HG03045 (cell line): Measurements from ENCODE around the gene MCU.

ENCODE experiments used
- ATAC-seq: cut with Tn5 transposase; IDR thresholded peaks from one replicate; pipeline ENCODE4 v1.9.1; 2021; ENCODE audit warnings: mild to moderate bottlenecking, moderate library complexity; ENCODE audit not compliant: unreplicated experiment

The MCU gene

DNA sequence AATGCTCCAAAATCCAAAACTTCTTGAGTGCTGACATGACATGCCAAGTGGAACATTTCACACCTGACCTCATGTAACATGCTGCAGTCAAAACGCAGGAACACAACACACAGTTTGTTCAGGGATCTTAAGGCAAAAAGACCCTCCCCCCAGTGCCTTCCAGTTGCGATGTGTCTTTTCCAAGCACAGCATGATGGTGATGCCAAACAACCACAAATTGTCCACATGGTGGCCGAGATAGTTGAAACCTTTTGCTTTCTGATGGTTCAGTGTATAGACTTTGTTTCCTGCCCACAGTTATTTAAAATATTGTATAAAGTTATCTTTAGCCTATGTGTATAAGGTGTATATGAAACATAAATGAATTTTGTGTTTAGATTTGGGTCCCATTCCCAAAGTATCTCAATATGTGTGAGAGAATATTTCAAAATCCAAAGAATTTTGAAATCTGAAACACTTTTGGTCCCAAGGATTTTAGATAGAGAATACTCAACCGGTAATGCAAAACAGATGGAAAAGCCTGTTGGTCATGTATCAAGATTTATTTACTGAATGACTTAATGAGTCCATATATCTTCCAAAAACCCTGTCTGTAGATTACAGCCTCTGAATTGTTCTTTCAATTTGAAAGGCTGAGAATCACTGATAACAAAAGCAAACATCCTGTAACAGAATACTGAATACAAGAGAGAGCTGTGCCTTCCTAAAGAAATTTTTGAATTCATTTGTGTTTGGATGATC is 108.2 kb downstream of the MCU start:
- ATAC-seq, result no peak

DNA sequence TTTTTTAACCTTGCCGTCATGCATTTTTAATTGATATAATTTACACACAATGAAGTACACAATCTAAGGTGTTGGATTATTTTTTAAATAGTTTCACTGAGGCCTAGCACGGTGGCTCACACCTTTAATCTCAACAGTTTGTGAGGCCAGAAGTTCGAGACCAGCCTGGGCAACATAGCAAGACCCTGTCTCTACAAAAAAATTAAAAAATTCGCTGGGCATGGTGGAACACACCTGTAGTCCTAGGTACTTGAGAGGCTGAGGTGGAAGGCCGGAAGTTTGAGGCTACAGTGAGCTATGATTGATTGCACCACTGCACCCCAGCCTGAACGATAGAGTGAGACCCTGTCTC is 108.8 kb downstream of the MCU start:
- no peak for ATAC-seq

DNA sequence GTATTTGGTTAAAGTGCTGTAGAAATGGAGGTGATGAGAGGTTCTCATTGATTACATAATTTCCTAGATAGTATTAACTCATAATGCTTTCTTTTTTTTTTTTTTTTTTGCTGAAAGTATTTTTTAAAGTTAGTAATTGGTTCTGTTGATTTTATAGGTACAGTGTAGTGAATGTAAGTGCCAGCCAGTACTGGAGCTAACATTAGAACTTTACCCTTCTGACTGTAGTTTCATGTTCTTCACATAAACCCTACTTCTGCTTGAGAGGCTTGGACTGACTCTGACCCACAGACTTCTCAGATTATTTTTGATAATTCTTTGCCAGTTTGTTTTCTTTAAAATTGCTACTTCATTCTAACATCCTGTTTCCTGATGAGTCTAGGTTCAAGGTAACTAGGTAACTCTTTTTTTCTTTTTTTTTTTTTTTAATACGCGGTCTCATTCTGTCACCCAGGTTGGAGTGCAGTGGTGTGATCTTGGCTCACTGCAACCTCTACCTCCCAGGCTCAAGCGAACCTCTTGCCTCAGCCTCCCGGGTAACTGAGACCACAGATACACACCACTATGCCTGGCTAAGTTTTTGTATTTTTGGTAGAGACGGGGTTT is 109.4 kb downstream of the MCU start:
- ATAC-seq, result no peak

DNA sequence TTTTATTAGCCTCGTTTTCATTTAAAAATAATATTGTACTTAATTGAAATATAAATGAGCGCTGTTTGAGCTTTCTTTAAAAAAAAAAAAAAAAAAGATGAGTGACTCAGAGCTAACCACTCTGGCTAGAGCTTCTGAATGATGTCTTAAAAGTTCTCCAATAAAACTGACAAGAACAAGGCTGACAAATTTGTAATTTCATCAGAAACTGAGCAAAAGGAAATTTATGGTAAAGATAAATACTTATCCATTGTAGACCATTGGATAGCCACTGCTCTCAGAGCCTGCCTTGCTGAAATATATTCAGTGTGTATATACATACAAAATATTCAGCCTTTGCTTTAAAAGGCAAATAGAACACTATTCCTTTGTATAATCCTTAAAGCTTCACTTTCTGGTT is 110.4 kb downstream of the MCU start:
- no peak for ATAC-seq

DNA sequence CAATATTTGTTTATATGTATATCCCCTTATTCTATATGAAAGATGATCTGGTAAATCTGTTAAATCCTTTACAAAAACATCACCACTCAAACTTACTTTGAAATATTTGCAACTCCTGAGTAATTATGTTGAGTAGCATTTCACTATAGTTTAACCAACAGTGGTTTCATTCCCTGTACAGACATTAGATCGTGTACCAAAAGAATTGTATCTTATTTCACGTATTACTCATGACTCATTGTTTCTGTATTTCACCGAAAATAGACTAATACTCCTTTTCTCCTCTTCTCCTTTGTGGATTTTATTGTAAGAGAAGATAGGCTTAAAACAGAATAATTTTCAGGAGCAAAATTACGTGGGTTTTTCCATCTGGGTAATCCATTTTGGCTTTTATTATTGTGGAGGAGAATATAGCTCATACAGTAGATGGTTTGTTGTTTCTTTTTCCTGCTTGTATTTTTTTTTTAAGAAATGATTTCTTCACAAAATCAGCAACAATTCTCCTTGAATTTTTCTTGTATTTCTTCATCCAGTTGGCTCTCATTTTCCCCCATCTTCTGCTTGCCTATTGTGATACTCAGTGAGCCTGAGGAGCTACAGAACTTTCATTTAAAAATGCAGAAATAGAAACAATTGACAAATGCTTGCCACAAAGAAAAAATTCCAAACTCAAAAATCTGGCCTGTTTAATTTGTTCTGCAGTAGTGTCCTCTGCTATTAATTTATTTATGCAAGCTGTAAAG is 111.0 kb downstream of the MCU start:
- no peak for ATAC-seq

DNA sequence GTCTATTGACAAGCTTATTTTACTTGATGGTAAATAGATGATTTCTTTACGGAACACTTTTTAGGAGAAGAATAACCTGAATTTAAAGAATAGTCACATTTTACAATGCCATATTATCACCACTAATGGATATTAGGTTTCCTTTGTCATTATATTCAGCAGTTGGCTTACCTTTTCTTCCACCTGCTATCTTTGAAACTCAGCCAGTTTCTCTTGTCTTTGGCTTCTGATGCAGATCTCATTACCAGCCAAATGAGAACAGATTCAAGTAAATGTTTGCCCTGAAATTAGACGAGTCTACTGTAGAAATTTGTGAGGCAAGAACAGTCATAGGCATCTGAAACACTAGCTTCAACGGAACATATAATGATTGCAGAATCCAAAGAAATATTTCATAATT is 116.1 kb downstream of the MCU start:
- ATAC-seq, result no peak

DNA sequence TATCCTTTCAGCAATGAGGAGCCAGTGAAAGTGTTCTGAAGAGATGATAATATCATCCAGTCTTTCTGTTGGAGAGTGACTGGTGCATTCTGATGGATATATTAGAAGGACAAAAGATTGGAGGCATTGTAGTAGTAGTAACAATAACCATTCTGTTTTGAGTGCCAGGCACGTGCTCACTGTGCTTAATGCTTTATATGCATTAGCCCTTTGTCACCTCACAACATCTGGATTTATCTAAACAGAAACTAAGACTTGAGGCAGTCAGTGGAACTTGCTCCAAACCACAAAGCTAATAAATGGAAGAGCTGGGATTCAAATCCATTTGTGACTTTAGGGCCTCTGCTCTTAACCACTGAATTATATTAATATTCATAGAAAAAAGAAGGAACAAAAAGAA is 117.1 kb downstream of the MCU start:
- ATAC-seq, result no peak

DNA sequence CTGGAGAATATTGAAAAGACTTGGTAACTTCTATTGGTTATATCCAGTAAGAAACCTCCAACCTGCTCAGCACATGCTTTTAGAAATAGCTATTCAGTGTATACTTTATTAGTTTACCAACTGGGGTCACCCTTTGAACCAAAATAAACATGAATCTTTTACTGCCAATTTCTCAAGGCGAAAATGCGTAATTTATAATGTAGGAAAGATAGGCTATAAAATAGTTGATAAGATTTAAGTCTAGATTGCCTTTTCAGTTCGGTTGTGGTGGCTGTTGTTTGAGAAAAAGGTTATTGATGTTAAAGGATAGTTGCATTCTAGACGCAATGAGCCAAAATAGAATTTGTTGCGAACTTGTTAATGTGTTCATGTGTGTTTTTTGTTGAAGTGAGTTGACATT is 119.0 kb downstream of the MCU start:
- ATAC-seq, result no peak

DNA sequence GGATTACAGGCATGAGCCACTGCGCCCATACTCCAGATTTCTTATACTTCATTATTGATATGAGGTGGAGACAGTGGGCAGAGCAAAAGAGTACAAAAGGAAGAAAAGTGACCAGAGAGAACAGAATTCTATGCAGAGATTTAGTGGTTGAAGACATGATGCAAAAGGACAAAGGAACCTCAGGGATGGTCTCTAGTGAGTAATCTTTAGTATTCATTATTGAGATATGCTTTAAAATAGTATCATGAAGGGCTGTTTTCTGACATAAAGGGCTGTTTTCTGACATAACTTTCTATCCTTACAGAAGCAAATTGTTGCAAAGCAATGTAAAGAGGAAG is 120.4 kb downstream of the MCU start:
- no peak for ATAC-seq

DNA sequence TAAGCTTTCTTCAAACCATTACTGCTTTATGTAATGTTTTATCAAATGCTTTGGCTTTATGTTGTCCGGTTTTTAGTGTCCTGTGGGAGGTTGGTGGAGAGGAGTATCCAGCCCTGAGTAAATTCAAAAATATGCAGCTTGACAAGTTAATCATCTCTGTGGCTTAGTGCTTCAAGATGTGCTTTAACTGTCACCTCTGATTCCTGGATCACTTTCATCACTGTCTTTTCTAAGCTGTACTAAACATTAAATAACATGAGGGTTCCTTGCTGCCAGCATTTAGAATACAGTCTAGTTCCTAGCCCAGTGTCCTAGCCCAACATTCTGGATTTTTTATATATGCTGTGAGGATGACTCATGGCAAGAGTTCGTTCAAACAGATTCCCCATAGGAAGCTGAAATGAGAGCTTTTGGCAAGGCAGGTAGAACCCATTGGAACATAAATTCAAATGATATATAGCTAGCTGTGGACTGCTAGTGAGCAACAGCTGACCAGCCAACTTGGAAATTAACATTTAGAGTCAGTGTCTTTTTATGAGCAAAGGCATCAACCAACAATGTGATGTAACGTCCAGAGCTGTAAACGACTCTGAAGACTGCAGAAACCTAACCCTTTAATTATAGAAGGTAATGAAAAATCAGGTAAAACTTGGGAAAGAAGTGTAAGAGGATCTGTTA is 120.9 kb downstream of the MCU start:
- ATAC-seq, result no peak

DNA sequence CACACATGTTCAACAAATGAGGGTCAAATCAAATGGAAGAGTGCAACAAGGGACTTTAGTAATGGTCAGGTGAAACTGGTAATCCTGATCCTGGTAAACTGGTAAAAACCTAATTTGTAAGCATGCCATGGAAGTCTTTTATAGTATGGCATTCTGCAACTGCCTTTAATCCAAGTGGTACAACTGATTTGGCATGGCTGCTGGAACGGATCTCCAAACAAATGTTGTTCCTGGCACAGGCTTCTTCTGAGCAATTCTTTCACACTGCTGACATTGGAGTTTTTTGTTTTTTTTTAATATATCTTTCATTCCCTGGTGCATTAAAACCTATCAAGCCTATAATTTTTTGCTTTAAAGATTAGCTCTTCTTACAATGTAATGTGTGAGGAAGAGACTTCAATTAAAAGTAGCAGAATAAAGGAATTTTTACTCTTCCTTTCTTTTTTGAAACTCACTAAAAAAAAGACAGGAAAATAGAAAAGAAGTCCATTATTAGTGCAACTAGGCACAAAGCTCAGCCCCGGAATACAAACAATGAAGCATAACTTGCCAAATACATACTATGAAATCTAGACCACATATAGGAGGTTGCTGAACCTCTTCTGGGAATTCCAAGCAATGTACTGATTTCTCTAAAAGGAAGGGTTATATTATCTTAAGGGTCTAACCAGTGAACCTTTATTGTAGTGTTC is 122.3 kb downstream of the MCU start:
- no peak for ATAC-seq

DNA sequence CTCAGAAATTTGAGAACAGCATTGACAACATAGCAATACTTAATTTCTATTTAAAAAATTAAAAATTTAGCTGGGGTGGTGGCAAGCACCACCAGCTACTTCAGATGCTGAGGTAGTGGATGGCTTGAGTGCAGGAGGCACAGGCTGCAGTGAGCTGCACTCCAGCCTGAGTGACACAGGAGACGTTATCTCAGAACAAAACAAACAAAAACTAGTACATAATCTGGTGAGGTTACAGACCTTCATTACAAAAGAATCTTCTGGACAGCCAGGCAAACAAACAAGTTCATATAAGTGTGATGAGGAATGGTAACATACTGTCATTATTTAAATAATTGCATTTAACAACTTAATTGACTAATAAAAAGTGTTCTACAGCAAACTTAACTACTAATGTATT is 124.6 kb downstream of the MCU start:
- ATAC-seq, result no peak

DNA sequence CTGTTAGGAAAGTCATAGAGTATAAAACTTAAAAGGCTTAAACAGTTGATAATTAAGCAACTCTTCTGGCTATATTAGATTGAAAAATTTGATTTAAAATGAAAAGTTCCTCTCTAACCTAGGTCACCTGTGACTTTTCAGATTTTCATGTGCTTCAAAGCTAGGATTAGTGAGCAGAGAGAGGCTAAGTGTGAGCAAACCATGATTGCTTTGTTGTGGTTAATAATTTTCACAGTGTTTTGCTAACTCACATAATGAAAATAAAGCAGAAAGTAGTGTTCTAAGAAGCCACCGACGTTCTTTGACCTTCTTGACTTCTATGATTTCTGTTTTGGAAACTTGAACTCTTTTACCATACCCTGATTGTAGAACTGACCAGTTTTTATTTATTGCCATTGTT is 126.1 kb downstream of the MCU start:
- ATAC-seq, result no peak

DNA sequence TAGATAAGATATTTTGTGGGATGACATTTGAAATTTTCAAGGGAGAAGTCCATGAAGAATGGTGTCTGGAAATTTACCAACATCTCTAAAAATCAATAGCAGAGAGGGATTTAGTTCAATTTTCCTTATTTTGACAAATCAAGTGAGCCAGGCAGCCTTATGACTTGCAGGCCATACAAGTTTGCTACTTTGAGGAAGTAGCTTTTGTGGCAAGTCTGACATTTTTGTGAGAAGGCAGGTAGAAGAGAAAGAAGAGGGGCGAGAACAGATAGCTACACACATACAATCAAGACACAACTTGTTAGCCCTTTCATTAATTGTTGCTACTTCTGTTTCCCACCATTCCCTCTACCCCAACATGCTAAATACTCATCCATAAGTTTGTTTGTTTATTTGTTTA is 127.1 kb downstream of the MCU start:
- no peak for ATAC-seq

DNA sequence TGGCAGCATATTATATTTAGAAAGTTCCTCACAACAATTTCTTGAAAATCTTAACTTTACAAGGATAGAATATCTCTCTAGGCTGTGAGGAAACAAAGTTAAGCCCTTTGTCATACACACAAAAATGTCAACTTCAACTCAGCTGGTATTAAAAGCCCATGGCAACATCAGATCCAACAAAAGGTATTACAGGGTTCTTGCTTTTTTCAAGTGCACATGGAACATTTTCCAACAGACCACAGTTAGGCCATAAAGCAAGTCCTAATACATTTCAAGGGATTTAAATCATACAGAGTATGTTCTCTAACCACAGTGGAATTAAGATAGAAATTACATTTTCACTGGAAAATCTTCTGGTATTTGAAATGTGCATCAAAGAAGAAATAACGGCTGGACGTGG is 129.7 kb downstream of the MCU start:
- ATAC-seq, result no peak

DNA sequence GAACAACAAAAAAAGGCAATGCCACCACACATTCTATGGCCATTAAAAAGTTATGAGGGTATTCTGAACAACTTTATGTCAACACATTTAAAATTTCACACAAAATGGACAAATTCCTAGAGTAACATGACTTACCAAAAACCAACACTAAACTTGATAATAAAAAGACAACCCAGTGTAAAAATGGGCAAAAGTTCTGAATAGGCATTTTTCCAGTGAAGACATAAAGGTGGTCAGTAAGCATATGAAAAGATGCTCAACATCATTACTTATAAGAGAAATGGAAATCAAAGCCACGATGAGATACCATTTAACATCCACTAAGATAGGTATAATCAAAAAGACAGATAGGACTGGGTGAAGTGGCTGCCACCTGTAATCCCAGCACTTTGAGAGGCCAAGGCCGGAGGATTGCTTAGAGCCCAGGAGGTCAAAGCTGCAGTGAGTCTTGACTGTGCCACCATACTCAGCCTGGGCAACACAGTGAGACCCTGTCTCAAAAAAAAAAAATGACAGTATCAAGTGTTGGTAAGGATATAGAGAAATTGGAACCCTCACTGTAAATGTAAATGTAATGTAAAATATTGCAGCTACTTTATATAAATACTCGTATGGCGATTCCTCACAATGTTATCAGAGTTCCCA is 130.5 kb downstream of the MCU start:
- ATAC-seq, result no peak

DNA sequence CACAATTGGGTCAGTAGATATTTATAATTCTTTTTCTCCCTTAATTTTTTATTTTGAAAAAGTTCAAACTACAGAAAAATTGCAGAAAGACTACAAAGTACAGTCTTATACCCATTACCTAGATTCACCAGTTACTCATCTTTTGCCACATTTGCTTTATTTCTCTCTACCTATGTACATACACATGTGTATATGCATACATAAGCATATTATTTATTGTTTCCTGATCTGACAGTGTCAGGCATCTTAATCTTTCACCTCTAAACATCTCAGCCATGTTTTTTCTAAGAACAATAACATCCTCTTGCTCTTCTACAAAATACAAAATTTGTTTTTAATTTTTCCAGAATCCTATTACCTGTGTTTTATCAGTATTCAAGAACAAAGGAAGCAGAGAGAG is 133.2 kb downstream of the MCU start:
- ATAC-seq, result no peak

DNA sequence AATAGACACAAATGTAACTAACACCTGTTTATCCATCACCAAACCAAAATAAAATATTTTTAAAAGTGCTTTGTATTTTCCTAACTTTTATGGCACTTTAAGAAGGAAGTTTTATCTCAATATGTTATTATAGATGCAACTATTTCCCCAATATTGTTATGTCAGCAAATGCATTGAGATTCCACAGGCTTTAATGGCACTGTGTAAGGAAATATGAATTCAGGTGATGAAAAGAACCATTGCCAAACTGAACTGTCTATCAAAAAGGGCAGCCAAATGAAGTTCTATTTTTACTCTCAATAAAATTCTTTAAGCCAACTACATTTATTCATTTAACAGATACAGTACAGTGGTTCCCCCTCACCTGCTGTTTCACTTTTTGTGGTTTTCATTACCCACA is 134.4 kb downstream of the MCU start:
- ATAC-seq, result no peak

DNA sequence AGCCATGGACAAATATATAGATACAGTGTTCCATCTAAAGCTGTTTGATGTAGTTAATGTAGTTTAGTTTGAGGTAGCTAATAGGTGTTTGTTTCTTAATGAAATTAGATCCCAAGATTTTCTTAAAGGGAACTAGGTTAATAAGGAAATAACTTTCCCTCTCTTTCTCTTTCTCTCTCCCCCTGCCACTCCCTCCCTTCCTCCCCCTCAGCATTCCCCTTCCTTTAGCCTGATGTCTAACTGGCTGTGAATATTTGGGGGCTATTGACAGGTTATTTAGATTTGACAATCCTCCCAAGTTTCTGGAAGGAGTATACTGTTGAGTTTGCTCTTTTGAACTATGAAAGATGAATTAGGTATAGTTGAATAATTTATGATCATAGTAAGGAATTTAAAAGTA is 136.4 kb downstream of the MCU start:
- no peak for ATAC-seq

DNA sequence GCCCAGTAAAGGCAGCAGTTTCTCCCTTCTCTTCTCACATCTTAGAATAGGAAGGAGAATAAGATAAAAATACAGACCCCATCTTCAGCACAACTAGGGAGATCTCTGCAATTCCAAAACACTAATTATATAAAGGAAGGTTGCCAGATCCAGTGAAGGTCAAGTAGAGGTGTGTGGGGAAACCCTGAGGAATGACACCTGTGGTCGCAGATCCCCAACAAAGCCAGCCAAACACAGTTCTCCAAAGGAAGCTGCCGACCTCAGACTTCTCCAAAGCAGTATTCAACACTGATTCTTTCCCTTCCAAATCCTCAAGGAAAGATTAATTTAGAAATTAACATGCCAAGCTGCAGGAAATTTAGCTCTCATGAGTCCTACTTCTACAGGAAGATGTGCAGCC is 138.7 kb downstream of the MCU start:
- ATAC-seq, result no peak
